ENCODE measurements around the gene ZNF630.
"Not testable (repeated sequence)": the region's sequence is repeated elsewhere in the genome, so short reads cannot be mapped to it uniquely, and the experiment has no call there.

Gene ZNF630

DNA sequence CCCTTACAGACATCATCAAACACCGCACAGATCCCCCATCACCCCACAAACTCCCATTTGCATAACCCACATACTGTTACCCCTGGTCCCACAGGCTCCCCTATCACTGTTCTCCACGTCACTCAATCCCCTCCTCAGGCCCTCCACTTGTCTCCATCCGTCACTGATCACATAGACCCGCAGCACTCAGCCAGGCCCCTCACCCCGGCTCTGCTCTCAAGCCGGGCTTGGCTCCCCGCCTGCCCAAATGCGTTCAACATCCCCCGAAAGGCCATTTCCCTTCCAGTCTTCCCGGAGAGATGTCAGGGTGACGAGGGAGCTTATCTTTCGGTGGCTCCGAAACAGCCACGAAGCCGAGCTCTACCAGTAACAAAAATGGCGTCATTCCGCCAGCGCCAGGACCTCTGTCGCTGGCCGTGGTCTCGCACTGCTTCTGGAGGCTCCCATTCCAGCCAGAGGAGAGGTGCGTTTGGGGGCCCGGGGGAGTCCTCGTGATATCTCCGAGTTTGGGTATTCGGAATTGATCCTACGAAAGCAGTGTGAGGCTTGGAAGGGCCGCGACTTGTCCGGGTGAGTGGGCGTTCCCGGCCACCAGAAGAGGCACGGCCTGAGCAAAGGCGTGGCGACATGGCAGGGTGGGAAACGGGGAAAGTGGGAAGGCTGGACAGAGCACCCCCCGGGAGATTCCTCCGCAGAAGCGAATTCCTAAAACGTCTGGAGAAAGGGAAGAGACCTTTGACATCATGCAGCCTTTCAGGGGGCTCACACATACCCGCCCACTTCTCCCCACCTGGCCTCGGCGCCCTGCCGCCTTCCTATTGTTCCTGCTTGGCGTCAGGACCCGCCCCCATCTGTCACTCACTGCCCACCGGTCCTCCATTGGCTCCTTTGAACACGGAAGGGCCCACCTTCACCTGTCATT is at the start of gene ZNF630:
TSS of gene ZNF630 (minus strand) at position 577 of the 922 bp plus-strand sequence. CDS start 4,754 bp downstream, outside the sequence.
- DNase-seq (ENCODE audit: low spot score) = peak; percentile 53

DNA sequence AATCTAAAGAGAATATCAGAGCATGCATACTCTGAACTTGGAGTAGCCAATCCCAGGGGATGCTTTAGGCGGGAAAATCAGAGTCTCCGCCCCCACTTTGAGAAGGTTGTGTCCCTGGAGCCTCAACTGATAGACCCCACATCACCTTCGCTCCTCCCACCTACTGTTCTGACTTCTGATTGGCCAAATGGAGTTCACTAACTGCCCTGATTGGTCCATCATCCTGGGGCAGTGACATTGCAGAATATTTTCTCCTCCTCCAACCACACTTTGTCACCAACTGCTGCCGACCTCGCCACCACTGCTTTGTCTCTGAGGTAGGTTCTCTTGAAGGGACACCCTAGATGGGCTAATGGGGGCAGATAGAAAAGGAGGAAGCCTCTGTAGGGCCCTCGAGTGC is 36.3 kb upstream of the ZNF630 start:
- DNase-seq (ENCODE audit: low spot score) = no peak

DNA sequence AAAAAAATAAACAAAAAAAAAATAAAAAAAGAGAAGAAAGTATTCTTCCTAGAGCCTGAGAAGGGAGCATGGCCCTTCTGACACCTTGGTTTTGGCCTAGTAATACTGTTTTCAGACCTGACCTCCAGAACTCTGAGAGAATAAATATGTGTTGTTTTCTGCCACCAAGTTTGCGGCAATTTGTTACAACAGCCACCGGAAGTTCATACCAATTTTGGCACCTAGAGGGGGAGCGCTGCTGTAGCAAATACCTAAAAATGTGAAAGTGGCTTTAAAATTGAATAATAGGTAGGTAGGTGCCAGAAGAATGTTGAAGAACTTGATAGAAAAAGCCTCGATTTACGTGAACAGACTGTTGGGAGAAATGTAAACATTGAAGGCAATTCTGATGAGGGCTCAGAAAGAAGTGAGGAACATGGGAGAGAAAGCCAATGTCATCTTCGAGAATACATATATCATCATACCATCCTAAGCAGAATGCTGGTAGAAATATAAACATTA is 31.5 kb upstream of the ZNF630 start:
- DNase-seq (ENCODE audit: low spot score) = no peak

DNA sequence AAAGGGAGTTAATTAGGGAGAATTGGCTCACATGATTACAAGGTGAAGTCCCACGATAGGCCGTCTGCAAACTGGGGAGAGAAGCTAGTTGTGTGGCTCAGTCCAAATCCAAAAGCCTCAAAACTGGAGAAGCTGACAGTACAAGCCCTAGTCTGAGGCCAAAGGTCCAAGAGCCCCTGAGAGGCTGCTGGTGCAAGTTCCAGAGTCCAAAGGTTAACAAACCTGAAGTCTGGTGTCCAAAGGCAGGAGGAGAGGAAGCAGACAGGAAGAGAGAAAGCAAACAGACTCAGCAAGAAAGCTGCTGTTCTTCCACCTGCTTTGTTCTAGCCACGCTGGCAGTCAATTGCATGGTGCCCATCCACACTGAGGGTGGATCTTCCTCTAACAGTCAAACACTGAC is 30.0 kb upstream of the ZNF630 start:
- no peak for DNase-seq (ENCODE audit: low spot score)

DNA sequence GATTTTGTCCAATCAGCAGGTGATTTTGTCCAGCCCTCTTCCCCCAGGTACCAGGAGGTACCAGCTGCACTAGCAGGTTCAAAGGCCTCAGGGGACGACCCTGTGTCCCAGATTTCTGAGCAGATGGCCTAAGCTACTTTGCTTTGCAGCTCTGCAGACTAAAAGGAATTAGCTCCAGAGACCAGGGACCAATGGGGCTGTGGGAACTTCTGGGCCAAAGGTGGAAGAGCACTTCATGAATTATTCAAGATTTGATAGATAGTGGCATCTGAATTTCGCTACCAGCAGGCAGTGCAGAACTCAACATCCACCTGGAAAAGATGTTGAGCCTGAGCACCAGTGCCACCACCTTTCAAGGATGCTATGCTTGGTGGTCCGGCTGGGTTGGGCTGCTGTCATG is 21.1 kb upstream of the ZNF630 start:
- DNase-seq (ENCODE audit: low spot score) = not testable (repeated sequence)

DNA sequence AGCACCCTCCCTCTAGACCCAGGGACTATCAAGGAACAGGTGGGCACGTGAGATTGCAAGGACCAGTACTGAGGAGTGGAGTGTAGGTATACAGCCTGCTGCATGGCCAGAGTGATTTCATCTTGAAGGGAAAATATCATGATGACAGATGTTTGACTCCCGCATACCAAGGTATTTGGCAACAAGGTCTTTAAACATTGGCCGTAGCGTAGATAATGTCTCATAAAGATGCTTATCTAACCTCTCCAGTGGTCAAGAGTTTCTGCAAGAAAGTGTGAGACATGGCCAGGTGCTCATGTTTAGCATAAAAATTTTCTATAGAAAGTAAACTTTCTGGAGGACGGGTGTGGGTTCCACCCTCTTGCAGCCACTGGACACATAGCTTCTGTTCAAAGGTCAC is 18.7 kb upstream of the ZNF630 start:
- DNase-seq (ENCODE audit: low spot score) = no peak

DNA sequence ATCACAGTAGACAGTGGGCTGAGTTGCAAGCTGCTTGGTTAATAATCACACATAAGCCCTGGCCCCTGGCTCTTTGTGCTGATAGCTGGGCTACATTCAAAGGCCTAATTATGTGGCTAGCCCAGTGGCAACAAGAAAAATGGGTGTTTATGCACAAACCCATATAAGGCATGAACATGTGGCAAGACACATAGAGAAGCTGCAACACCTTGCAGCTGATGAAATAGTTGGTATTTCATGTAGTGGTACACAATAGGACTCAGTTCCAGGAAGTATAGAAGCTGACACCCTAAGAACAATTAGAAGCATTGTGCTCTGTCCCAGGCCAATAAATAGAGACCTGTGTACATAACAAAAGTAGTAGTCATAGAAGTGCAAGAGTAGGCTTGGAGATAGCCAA is 14.6 kb upstream of the ZNF630 start:
- DNase-seq (ENCODE audit: low spot score) = no peak

DNA sequence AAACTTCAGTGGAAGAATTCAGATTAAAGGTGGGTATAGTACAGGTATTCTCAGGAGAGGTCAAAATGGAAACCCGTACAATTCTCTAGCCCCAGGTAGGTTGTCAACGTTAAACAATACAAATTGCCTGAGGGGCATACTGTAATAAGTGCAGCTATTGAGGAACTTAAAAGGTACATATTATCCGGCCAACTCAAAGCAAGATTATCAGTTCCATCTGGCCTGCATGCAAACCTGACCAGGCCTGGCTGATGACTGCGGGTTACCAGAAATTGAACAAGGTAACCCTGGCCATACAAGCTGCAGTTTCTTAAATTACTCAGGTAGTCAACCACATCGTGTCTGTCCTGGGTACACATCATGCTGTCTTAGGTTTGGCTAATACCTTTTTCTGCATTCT is 12.3 kb upstream of the ZNF630 start:
- DNase-seq (ENCODE audit: low spot score) = no peak

DNA sequence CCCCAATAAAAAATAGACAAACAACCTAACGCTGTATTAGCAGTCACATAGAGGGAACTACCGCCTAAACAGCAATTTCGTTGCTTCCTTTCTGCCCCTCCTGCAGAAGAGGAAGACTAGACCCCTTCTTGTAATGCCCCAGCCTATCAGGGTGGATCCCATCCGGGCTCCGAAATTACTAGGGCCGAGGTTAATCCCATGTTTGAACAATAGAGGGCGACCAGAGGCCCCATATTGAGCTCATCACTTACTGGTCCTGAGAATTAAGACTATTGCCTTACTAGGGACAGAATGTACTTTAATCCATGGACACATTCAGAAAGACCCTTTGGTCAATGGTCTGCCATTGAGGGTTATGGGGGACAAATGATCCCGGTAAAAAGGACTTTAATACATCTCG is 11.8 kb upstream of the ZNF630 start:
- peak; percentile 17 for DNase-seq (ENCODE audit: low spot score)

DNA sequence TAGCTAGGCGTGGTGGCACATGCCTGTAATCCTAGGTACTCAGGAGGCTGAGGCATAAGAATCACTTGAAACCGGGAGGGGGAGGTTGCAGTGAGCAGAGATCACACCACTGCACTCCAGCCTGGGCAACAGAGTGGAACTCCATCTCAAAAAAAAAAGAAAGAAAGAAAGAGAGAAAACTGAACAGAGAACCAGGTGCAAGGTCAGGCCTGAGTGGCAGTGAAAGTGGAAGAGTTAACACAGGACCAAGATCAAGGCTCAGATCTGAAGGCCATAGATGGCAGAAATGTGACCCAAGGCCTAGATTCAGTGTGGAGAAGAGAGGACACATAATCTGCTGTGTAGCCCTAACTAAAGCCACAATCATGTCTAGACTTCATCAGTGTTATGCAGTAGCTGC is 4.9 kb upstream of the ZNF630 start:
- DNase-seq (ENCODE audit: low spot score) = no peak

DNA sequence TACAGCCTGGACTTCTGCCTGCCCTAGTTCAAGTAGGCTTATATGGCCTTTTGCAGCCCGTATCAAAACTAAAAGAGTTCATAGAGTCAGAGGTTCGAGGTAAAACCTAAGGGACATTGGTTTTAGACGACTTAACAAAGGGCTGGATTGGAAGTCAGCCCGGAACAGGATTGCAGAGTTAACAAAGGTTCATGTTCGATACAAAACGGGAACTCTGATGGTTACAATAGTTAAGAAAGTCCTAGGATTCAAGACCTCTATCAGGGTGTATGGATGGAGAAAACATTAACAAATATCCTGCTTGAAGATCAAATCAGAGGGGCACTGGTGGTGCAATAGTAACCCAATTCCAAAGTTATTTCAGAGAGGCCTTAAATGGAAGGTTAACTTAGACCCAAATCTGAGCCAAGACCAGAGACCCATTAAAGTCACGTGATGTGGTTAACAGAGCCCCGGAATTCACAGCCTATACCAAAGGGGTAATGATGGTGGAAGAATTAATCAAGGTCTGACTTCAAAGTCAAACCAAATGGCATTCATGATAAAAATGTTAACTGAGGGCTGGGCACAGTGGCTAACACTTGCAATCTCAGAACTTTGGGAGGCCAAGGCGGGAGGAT is 656 bp upstream of the ZNF630 start:
- DNase-seq (ENCODE audit: low spot score) = no peak

DNA sequence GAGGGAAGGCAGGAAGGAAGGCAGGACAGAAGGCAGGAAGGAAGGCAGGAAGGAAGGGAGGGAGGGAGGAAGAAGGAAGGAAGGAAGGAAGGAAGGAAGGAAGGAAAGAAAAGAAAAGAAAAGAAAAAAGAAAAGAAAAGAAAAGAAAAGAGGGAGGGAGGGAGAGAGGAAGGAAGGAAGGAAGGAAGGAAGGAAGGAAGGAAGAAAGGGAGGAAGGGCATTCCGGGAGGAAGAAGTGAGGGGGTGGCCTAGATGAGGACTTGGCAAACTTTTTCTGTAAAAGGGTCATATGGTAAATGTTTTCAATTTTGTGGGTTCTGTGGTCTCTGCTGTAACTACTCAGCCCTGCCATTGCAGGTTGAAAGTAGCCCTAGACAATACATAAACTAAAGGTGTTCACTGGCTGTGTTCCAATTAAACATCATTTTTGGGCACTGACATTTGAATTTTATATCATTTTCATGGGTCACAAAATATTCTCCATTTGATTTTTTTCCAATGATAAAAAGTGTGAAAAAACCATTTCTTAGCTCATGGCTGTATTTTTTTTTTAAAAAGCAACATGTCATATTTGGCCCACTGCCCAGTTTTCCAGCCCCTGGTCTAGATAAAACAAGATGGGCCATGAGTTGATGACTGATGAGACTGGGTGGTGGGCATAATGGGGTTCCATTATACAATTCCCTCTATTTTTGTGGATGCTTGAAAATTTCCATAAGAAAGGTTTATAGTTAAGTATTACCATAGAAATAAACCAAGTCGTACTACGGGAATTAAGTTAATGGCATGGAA is 3.1 kb downstream of the ZNF630 start:
- no peak for DNase-seq (ENCODE audit: low spot score)

DNA sequence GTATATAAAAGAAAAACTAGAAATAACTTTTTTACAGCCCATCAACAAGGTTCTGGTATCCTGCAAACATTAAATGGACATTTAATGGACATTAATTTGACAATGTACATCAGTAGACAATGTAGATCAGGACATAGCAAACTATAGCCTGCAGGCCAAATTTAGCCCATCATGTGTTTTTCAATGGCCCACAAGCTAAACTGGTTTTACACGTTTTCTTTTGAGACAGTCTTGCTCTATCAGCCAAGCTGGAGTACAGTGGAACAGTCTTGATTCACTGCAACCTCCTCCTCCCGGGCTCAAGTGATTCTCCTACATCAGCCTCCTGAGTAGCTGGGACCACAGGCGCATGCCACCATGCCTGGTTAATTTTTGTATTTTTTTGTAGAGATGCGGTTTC is 7.2 kb downstream of the ZNF630 start:
- no peak for DNase-seq (ENCODE audit: low spot score)

DNA sequence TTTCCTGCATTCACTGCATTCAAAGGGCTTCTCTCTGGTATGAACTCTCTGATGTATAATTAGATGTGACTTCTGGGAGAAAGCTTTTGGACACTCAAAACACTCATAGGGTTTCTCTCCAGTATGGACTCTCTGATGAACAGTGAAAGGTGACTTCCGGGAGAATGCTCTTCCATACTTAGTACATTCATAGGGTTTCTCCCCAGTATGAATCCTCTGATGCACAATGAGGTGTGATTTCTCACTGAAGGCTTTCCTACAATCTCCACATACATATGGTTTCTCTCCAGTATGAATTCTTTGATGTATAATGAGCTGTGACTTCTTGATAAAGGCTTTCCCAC is 12.2 kb downstream of the ZNF630 start:
- DNase-seq (ENCODE audit: low spot score) = no peak

DNA sequence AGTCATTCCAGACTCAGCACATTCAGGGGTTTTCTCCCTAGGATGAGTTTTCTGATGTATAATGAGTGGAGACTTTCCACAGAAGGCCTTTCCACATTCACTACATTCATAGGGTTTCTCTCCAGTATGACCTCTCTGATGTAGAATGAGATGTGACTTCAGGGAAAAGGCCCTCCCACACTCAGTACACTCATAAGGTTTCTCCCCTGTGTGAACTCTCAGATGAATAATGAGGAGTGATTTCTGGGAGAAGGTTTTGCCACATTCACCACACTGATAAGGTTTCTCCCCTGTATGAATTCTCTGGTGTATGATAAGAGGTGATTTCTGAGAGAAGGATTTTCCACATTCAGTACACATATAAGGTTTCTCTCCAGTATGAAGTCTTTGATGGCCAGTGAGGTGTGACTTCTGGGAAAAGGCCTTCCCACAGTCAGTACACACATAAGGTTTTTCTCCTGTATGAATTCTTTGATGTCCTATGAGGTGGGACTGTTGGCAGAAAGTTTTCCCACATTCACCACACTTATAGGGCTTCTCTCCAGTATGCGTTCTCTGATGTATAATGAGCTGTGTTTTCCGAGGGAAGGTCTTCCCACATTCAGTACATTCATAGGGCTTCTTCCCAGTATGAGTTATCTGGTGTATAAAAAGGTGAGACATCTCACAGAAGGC is 12.7 kb downstream of the ZNF630 start:
- no peak for DNase-seq (ENCODE audit: low spot score)

DNA sequence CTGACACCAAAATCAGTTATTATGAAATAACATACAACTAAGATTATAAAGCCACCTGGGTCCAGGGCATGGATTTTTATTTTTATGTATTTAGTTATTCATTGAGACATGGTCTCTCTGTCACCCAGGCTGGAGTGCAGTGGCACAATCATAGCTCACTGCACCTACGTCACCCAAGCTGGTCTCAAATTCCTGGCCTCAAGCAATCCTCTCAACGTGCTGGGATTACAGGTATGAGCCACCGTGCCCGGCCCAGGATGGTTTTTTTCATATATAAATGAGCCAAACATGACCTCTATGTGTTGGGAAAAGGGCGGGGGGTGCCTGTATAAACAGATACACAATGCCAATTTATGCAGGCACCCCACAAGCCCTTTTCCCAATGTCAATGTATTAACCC is 24.6 kb downstream of the ZNF630 start:
- DNase-seq (ENCODE audit: low spot score) = no peak

DNA sequence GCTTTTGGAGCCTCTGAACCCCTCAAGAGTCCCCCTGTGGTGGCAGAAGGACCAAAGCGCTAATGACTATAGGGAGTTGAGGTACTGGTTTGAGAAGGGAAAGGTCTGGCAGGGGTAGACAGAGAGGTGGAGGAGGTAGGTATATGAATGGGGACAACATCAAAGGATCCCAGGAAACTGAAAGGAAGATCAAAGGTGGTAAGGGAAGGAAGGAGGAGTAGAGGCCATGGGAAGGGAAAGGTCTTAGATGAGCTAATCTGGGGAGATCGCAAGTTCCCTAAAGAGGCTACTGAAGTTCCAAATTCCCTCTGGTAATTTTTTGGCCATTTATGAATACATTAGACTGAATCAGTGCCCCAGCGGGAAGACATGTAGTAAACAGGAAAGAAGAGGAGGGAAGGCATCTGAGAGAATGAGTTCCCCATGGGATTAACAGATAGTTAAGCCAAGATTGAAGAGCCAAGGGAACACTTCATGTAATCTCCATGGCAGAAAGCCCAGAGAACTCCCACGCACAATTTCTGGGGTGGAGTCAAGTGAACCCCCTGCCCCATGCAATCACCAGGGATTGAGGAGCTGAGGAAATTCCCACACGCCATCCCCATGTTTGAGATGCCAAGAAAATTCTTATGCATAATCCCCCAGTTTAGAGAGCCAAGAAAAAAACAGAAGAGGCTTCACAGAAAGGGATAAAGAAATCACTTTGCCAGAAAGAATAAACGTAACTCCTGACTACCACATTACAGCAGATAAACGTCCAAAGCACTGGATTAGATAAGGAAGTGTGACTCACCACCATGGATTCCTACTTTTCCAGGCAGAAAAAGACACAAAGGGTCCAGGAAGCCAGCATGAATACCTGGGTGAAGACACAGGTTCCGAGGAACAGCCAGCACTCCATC is 25.8 kb downstream of the ZNF630 start:
- no peak for DNase-seq (ENCODE audit: low spot score)

DNA sequence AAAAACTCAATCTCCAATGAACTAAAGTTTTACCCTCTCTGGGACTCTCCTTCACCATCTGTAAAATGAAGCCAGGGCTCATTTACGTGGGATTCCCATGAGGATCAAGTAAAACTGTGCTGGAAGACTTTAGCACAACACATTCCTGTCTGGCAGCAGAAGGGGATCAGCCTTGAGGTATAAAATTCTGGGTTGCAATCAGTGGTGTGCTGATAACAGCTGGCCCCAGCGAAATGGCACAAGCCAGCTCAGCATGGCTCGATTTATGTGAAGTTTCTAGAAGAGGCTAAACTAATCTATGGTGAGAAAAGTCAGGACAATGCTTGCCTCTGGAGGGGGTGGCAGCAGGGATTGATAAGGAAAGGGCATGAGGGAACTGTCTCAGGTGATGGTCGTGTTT is 28.4 kb downstream of the ZNF630 start:
- DNase-seq (ENCODE audit: low spot score) = no peak

DNA sequence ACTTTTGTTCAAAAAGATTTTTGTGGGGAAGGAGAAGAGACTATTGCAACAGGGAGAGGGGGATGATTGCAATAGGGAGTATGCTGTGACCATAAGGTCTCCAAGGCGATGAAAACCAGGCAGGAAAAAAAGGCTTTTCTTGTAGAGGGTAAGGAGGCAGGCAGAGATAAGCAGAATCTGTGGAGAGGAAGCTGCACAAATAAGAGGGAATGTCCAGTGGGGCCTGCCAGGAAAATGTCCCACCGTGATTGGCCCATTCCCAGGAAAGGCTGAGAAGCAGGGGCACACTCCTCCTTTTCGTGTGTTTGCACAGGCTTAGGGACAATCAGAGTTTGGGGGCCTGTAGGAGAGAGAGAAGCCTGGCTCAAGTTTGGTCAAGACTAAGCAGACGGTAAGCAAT is 35.5 kb downstream of the ZNF630 start:
- DNase-seq (ENCODE audit: low spot score) = no peak

DNA sequence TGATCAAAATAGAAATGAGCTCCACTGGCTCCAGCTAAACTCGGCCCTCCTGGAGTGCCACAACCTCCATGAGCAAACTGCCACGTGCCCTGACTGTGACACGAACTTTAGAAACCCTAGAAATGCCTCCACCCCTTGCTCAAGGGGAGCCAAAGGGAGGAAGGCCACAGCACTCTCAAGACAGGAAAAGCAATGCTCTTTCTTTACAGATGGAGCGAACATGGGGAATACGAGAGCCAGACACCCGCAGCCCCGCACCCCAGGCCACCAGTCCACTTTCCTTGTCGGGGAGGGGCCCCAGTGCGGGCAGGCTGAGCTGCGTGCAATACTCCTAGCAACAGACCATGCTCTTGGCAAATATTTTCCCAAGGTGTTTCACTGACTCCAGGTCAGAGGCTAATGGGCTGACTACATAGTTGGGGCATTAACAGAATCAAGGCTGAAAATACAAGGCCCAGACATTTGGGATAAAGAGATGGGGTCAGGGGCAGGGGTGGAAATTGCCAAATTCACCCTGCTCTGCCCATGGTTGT is 40.7 kb downstream of the ZNF630 start:
- not testable (repeated sequence) for DNase-seq (ENCODE audit: low spot score)

DNA sequence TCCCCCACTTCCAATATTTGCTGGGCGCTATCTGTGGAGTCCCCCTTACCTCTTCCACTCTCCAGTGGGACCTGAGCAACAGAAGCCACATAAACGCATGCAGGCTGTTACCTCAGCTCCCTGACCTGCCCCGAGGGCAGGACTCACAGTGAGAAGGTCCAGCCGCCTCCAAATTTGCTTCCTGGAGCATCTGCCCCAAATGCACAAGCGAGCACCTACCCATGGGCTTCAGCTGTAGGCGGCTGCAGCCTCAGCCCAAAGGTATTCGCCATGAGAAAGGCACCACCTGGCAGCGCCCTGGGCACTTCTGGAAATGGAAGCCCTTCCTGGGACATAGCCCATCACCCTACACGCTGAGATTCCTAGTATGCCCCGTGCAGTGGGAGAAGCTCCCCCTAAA is 41.2 kb downstream of the ZNF630 start:
- no peak for DNase-seq (ENCODE audit: low spot score)
